GM12874 (cell line): Measurements from ENCODE around the gene ANKRD44.

ENCODE experiments used
- TF ChIP-seq, protein P1 (sequence below): IDR thresholded peaks from 2 replicates; pipeline ENCODE4 v1.5.1; 2011; ENCODE audit warnings: low read depth, mild to moderate bottlenecking, control low read depth, low read length, moderate library complexity; ENCODE audit not compliant: insufficient read depth

The ANKRD44 gene

GRCh38 chr2:197208841-197209240, 101.7 kb downstream of the ANKRD44 start:
- TF ChIP-seq, protein P1, sequence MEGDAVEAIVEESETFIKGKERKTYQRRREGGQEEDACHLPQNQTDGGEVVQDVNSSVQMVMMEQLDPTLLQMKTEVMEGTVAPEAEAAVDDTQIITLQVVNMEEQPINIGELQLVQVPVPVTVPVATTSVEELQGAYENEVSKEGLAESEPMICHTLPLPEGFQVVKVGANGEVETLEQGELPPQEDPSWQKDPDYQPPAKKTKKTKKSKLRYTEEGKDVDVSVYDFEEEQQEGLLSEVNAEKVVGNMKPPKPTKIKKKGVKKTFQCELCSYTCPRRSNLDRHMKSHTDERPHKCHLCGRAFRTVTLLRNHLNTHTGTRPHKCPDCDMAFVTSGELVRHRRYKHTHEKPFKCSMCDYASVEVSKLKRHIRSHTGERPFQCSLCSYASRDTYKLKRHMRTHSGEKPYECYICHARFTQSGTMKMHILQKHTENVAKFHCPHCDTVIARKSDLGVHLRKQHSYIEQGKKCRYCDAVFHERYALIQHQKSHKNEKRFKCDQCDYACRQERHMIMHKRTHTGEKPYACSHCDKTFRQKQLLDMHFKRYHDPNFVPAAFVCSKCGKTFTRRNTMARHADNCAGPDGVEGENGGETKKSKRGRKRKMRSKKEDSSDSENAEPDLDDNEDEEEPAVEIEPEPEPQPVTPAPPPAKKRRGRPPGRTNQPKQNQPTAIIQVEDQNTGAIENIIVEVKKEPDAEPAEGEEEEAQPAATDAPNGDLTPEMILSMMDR = no peak

DNA sequence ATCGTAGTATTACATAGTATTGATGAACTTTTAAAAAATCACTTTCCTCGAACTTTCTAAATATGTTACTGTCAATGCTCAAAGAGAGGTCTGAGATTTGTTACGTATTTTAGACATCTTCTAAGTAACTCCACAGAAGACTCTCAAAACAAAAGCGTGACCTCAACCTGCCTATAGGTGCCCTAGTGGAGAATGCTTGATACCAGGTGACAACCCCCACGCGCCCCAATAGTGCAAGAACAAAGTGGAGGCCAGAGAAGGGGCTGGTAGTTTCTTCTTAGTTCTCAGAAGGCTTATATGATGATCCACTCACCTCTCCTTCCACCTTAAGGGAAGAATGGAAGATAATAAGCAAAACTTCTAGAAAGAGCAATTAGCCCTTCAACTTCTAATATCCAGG, 102.6 kb downstream of the ANKRD44 start:
- TF ChIP-seq, protein P1 = no peak

DNA sequence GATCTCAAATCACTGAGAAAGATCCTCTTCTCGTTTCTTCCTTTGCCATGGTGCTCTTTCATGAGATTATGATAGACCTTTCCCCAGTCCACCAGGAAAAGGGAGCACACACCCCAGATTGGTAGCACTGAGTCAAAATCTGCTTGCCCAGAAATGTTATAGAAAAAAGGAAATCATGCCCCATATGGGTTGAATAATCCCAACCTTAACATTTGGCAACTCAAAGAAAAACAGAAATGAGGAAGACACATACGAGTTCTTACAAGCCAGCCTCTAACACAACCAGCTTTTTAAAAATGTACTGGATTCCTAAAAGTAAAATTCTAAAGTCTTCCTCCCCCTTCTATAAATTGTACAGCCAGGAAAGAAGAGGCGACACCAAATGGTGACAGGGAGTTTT, 103.0 kb downstream of the ANKRD44 start:
- TF ChIP-seq, protein P1 = no peak

DNA sequence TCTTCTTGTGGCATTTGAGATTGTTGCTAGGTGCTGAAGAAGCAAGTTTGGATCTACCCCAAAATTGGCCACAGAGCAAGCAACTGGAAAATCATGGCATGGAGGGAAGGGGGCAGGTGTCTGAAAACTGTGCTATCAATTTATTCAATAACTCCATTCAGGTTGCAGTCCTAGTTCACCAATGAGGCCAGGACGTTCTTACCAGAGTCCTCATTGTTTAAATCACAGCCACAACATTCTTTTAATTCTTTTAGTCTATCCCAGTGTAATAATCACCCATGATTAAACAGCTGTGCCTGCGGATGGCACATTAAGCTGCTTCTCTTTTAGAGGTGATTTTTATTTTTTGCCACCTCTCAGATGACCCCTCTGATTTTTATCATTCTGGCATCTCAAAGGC, 103.5 kb downstream of the ANKRD44 start:
- TF ChIP-seq, protein P1 = no peak

DNA sequence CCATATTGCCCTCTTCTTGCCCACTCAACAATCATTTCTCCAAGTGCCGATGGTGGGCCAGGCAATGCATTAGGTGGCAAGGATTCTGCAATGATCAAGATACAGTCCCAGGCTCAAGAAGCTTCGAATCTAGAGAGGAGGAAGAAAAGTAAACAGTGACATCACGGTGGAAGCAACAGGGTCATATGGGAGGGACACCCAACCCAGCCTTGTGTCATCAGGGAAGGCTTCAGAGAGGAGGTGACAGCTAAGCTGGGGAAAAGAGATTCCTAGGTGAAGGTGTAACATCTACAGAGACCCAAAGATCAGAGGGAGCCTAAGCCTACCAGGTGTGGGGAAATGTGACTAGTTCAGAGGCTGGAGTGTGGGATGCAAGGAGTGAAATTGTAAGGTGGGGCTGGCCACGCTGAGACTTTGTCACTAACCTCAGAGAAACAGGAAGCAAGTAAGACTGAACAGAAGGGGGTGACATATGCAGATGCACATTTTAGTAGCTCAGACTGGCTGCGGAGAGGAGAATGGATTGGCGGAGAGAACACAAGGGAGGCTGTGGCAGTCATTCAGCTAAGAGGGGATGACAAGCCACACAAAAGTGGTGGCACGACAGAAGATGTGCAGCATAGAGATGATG, 104.9 kb downstream of the ANKRD44 start:
- TF ChIP-seq, protein P1 = no peak

GRCh38 chr2:197204519-197205250, 105.9 kb downstream of the ANKRD44 start:
- TF ChIP-seq, protein P1 = no peak

DNA sequence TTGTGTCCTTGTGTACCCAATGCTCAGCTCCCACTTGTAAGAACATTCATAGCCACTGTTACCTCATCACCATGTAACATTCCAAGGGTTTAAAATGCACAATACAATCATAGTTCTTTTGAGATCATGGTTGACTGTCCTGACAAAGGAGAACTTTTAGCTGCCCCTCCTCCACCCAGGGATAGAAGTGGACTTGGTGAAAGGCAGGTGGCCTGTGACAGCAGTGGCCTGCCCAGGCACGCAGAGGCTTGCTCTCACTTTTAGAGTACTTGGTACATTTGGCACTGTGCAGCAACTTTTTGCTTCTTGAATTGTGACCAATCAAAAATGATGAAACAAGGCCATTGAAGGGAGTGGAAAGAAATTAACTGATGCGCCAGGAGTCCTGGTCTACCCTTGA, 108.7 kb downstream of the ANKRD44 start:
- TF ChIP-seq, protein P1 = no peak

DNA sequence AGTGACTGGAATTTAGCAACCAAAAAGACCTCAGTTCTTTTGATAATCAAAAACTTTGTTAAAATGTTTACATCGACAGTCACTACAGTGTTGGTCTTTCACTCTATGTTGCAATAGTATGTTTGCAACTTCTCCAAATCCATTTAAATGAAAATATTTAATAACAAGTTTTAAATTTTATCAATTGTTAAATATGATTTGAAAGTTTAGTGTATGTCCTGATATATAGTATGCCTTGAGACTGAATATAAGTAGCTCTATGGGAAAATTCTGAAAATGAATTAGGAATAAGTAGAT, 109.9 kb downstream of the ANKRD44 start:
- TF ChIP-seq, protein P1 = no peak
